Calu3 (cell line): Measurements from ENCODE around the gene AMMECR1L. TPM values are rescaled to one million over a fixed set of nuclear protein-coding genes. Genes with fewer than 3 reads are reported as not detected.

Experiments used
- BruUV-seq: library from RNA; stranded (reverse); fragments of 400-500 nt; replicated peaks from 2 replicates; lab custom pipeline; 2021; lab: Mats Ljungman, UMichigan
- CTCF ChIA-PET: fragments of 300-600 bp; sonication (Branson Sonifier 250); formaldehyde crosslinking; loops from one replicate; lab custom pipeline; 2022; ENCODE audit warnings: antibody characterized with exemption; lab: Charles Lee
- DNase-seq: peaks from one replicate; pipeline ENCODE4 v3.0.0; 2022
- H3K27ac Mint-ChIP-seq: one replicate; pipeline ENCODE4 v1.8.0; 2022; ENCODE audit warnings: mixed read lengths; ENCODE audit not compliant: unreplicated experiment
- H3K27me3 Mint-ChIP-seq: one replicate; pipeline ENCODE4 v1.8.0; 2022; ENCODE audit warnings: mixed read lengths; ENCODE audit not compliant: unreplicated experiment
- H3K36me3 Mint-ChIP-seq: one replicate; pipeline ENCODE4 v1.8.0; 2022; ENCODE audit warnings: mild to moderate bottlenecking, moderate library complexity, mixed read lengths; ENCODE audit not compliant: insufficient read depth, unreplicated experiment
- H3K4me1 Mint-ChIP-seq: one replicate; pipeline ENCODE4 v1.8.0; 2022; ENCODE audit warnings: mild to moderate bottlenecking, low read depth, mixed read lengths; ENCODE audit not compliant: unreplicated experiment
- H3K4me3 Mint-ChIP-seq: one replicate; pipeline ENCODE4 v1.8.0; 2022; ENCODE audit warnings: mild to moderate bottlenecking, low read depth, moderate library complexity, mixed read lengths; ENCODE audit not compliant: unreplicated experiment
- H3K9me3 Mint-ChIP-seq: one replicate; pipeline ENCODE4 v1.8.0; 2022; ENCODE audit warnings: low read depth, mixed read lengths; ENCODE audit not compliant: unreplicated experiment
- intact Hi-C: fragments of 100-400 bp; cut with micrococcal nuclease; formaldehyde crosslinking; loops from one replicate; pipeline ENCODE4 v1.10.0; 2022; ENCODE audit not compliant: unreplicated experiment
- total RNA-seq: library from RNA; stranded (reverse); gene quantifications from 2 replicates; pipeline ENCODE4 v1.2.3, GENCODE V29; 2022
- TF ChIP-seq, protein P1 (sequence below): fragments of 200-600 bp; IDR thresholded peaks from one replicate; pipeline ENCODE4 v1.8.0; 2022; ENCODE audit warnings: antibody characterized with exemption; ENCODE audit not compliant: unreplicated experiment

AMMECR1L gene
- total RNA-seq, 1 experiment from 2014 or later, result 21.6 TPM

DNA sequence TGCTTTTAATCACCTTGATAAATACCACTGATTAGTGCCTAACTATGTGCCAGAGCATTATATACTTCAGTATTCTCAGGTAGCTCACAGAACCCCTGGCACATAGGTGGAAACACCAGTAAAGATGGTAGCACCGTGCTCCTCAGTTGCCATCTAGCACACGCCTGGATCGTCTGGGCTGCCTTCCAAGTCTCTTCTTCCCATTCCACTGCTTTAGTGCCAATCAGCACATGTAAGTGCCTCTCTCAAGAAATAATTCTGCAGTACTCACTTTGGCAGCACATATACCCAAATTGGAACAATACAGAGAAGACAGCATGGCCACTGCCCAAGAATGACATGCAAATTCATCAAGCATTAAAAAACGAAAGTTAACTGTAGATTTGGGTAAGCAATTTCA is 40.8 kb downstream of the AMMECR1L start:
- intact Hi-C loops, result no loop called here
- CTCF ChIA-PET, result no interaction called here
- DNase-seq, result no peak
- TF ChIP-seq, protein P1, sequence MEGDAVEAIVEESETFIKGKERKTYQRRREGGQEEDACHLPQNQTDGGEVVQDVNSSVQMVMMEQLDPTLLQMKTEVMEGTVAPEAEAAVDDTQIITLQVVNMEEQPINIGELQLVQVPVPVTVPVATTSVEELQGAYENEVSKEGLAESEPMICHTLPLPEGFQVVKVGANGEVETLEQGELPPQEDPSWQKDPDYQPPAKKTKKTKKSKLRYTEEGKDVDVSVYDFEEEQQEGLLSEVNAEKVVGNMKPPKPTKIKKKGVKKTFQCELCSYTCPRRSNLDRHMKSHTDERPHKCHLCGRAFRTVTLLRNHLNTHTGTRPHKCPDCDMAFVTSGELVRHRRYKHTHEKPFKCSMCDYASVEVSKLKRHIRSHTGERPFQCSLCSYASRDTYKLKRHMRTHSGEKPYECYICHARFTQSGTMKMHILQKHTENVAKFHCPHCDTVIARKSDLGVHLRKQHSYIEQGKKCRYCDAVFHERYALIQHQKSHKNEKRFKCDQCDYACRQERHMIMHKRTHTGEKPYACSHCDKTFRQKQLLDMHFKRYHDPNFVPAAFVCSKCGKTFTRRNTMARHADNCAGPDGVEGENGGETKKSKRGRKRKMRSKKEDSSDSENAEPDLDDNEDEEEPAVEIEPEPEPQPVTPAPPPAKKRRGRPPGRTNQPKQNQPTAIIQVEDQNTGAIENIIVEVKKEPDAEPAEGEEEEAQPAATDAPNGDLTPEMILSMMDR, result no peak
- H3K4me3 Mint-ChIP-seq, result no peak overlapping the region
- peaks cover 4% of the 10 kb centered on the region for H3K9me3 Mint-ChIP-seq
- no peaks in the 10 kb centered on the region for H3K4me1 Mint-ChIP-seq
- peaks cover 43% of the 10 kb centered on the region for H3K36me3 Mint-ChIP-seq
- no peak overlapping the region for H3K27ac Mint-ChIP-seq
- BruUV-seq, result no TSS peak
- H3K27me3 Mint-ChIP-seq, result no peaks in the 10 kb centered on the region

DNA sequence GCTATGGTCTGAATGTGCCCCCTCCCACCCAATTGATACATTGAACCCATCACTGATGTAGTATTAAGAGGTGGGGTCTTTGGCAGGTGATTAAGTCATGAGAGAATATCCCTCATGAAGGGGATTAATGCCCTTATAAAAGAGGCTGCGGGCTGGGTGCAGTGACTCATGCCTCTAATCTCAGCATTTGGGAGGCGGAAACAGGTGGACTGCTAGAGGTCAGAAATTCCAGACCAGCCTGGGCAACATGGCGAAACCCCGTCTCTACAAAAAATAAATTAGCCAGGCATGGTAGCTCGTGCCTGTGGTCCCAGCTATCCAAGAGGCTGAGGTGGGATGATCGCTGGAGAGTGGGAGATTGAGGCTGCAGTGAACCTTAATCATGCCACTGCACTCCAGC is 42.1 kb downstream of the AMMECR1L start:
- Mint-ChIP-seq H3K27me3 (no peaks in the 10 kb centered on the region), H3K9me3 (peaks cover 4% of the 10 kb centered on the region), H3K4me3 (no peak overlapping the region), H3K27ac (no peak overlapping the region), H3K36me3 (peaks cover 30% of the 10 kb centered on the region), H3K4me1 (no peaks in the 10 kb centered on the region)
- CTCF ChIA-PET, result interaction anchor here (0.5 kb wide), 1 partner anchor 15 kb away, joined by 6 read pairs; no protein-coding TSS in a partner anchor
- no TSS peak for BruUV-seq
- intact Hi-C loops, result no loop called here
- DNase-seq, result no peak
- TF ChIP-seq, protein P1, result no peak

DNA sequence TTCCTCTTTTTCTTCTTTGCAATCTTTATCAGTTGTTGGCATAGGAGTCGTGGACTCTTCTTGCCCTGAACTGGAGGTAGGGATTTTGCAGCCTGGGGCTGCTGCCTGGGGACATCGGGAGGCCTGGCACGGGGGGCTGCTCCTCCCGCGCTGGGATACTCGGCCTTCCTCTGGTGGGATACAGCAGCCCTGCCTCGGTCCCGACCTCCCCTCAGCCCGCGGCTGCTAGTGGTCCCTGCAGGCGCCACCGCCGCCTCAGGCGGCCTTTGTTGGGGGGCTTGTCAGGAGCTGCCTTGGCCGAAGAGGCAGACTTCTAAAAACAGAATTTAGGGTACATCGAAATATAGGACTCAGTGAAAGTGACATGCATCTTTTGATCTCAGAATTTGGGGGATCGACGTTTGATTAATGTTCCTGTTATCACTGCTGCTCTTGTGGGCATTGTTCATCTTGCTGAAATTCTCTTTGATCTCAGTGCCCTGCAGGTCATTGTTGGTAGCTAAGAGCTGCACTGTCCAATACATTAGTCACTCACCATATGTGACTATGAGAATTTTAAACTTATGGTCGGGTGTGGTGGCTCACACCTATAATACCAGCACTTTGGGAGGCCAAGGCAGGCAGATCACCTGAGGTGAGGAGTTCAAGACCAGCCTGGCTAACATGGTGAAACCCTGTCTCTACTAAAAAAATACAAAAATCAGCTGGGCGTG is 44.1 kb downstream of the AMMECR1L start:
- CTCF ChIA-PET, result interaction anchor here (0.6 kb wide), 1 partner anchor 670 kb away, joined by 12 read pairs; no protein-coding TSS in a partner anchor
- Mint-ChIP-seq H3K9me3 (peaks cover 4% of the 10 kb centered on the region), H3K4me1 (no peaks in the 10 kb centered on the region), H3K4me3 (no peak overlapping the region), H3K27ac (no peak overlapping the region), H3K36me3 (peaks cover 24% of the 10 kb centered on the region), H3K27me3 (no peaks in the 10 kb centered on the region)
- no peak for DNase-seq
- TF ChIP-seq, protein P1, result no peak
- no TSS peak for BruUV-seq
- intact Hi-C loops, result no loop called here

DNA sequence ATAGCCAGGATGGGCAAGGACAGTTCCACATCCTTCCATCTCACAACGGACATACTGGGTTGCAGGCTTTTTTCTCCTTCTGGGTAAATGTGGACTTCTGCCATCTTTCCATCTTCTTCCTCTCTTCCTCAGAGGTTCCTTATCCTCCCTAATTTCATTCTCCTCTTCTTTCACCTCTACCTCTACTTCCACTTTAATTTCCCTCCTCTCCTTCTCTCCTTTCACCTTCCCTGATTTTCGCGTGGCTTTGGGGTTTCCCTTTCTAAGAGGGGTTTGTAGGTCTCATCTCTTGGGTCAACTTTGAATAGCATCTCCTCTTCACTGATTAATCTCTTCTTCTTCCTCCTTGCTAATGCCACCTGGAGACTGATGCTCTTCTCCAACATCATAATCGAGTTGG is 44.9 kb downstream of the AMMECR1L start:
- H3K4me1 Mint-ChIP-seq, result no peaks in the 10 kb centered on the region
- DNase-seq, result no peak
- H3K27ac Mint-ChIP-seq, result no peak overlapping the region
- intact Hi-C loops, result no loop called here
- H3K9me3 Mint-ChIP-seq, result peaks cover 4% of the 10 kb centered on the region
- CTCF ChIA-PET, result no interaction called here
- no peaks in the 10 kb centered on the region for H3K27me3 Mint-ChIP-seq
- H3K4me3 Mint-ChIP-seq, result no peak overlapping the region
- H3K36me3 Mint-ChIP-seq, result peaks cover 17% of the 10 kb centered on the region
- BruUV-seq, result no TSS peak
- TF ChIP-seq, protein P1, result no peak
